ENCODE data around the gene KLHL11. TPM values are rescaled to one million over a fixed set of nuclear protein-coding genes. Genes with fewer than 3 reads are reported as not detected.

Gene KLHL11, protein sequence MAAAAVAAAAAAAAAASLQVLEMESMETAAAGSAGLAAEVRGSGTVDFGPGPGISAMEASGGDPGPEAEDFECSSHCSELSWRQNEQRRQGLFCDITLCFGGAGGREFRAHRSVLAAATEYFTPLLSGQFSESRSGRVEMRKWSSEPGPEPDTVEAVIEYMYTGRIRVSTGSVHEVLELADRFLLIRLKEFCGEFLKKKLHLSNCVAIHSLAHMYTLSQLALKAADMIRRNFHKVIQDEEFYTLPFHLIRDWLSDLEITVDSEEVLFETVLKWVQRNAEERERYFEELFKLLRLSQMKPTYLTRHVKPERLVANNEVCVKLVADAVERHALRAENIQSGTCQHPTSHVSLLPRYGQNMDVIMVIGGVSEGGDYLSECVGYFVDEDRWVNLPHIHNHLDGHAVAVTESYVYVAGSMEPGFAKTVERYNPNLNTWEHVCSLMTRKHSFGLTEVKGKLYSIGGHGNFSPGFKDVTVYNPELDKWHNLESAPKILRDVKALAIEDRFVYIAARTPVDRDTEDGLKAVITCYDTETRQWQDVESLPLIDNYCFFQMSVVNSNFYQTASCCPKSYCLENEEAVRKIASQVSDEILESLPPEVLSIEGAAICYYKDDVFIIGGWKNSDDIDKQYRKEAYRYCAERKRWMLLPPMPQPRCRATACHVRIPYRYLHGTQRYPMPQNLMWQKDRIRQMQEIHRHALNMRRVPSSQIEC
- 23.9 and 26.9 TPM in 2 replicates for total RNA-seq

DNA sequence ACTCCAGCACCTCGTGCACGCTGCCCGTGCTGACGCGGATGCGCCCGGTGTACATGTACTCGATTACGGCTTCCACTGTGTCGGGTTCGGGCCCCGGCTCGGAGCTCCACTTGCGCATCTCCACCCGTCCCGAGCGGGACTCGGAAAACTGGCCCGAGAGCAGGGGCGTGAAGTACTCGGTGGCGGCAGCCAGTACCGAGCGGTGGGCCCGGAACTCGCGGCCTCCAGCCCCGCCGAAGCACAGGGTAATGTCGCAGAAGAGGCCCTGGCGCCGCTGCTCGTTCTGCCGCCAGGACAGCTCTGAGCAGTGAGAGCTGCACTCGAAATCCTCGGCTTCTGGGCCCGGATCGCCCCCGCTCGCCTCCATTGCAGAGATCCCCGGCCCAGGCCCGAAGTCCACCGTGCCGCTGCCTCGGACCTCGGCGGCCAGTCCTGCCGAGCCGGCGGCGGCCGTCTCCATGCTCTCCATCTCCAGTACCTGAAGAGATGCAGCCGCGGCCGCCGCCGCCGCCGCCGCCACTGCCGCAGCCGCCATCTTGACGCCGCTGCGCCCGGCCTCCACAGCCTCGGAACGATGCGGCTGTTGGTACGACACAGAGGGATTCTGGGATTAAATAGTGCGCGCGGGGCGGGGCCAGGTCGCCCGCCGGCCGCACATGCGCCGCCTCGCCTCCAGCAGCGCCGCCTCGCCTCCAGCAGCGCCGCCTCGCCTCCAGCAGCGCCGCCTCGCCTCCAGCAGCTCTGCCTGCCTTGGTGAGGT lies at the start of gene KLHL11:
KLHL11 (minus strand) TSS at position 588 of the 760 bp plus-strand sequence; CDS start at position 535, 53 bp downstream.

DNA sequence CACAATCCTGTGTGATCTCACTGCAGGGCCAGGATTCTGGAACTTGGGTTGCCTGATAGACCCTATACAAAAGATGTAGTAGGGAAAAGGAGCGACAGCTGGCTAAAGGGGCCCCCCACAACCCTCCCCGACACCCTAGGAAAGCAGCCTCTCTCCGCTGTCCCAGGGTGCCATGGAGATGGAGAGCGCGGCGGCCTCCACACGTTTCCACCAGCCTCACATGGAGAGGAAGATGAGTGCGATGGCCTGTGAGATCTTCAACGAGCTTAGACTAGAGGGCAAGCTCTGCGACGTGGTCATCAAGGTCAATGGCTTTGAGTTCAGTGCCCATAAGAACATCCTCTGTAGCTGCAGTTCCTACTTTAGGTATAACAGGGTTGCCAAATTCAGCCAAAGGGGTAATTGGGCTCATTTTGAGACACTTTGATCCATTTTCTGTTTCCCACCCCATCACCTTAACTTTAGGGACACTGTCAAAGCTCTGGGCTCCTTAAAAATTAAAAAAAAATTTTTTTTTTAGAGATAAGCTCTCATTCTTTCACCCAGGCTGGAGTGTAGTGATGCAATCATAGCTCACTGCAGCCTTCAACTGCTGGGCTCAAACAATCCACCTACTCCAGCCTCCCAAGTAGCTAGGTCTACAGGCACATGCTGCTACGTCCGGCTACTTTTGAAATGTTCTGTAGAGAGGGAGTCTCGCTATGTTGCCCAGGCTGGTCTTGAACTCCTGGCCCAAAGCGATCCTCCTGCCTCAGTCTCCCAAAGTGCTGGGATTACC lies 27.3 kb downstream of the KLHL11 start, which contains the start of gene KLHL10:
KLHL10 (plus strand) TSS at position 65 of the 778 bp plus-strand sequence; CDS start at position 173, 108 bp downstream.

DNA sequence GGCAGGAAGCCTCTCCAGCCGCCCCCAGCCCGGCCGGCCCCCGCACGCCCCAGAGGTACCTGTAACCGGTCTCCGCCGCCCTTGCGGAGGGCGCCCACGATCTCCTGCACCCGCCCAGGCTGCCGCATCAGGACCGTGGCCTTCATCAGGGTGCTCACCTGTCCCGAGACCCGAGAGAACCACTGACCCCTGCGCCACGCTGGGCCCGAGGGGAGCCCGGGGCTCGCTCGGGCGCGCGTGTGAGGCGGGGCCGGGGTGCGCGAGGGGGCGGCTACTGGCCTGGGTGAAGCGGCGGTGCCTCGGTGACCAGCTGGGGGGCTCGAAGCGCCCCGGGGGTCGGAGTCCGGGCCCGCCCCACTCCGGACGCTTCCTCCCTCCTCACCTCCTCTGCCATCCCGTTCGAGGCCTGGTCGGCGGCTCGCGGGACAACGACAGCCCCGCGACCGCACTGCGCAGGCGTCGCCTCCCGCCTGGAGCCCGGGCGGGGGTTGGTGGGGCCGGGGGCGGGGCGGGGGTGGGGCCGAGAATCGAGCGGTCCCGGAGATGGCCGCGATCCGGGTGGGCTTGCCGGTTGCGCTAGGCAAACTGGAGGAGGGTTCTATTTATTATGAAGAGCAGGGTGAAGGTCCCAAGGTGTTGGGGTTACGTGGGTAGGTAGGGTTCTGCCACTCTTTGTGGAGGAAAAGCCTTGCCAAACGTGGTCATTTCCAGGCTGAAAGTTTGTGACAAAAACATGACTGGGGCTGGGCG lies 29.2 kb downstream of the KLHL11 start, which contains the start of gene NT5C3B:
NT5C3B (minus strand) TSS at position 433 of the 750 bp plus-strand sequence; CDS start at position 394, 39 bp downstream.

GRCh38 chr17:41812381-41813151 lies 52.7 kb downstream of the KLHL11 start, which contains the start of gene FKBP10:
Gene FKBP10 (plus strand): TSS chr17:41813004. CDS start chr17:41813035, 31 bp downstream.

GRCh38 chr17:41811549-41812380 lies 53.5 kb downstream of the KLHL11 start, which contains the start of gene P3H4:
Gene P3H4 (minus strand): TSS chr17:41811949. CDS start chr17:41811915, 34 bp downstream.

Other genes with a start within 250 kb of the KLHL11 start
- 2.2 and 2.4 TPM in 2 replicates for gene KRT17, start 240.8 kb downstream of the KLHL11 start, total RNA-seq
- gene EIF1, start 176.5 kb downstream of the KLHL11 start, total RNA-seq = 68.4 and 86.9 TPM in 2 replicates
- gene GAST, start 153.1 kb downstream of the KLHL11 start, total RNA-seq = not detected in 2 replicates
- gene HAP1, start 130.8 kb downstream of the KLHL11 start, total RNA-seq = 0.28 and 0.36 TPM in 2 replicates
- gene JUP, start 78.7 kb downstream of the KLHL11 start, total RNA-seq = 79.8 and 113 TPM in 2 replicates
- 62.4 and 107 TPM in 2 replicates for gene P3H4, start 53.5 kb downstream of the KLHL11 start, total RNA-seq
- 103 and 201 TPM in 2 replicates for gene FKBP10, start 52.4 kb downstream of the KLHL11 start, total RNA-seq
- gene NT5C3B, start 29.2 kb downstream of the KLHL11 start, total RNA-seq = 54.4 and 54.8 TPM in 2 replicates
- gene KLHL10, start 27.6 kb downstream of the KLHL11 start, total RNA-seq = 0.18 TPM in 1 of 2 replicates, not detected in the other
- gene ACLY, start 53.5 kb upstream of the KLHL11 start, total RNA-seq = 202 and 207 TPM in 2 replicates
- gene ODAD4, start 65.2 kb upstream of the KLHL11 start, total RNA-seq = 0.18 and 0.28 TPM in 2 replicates
- 50.8 and 58.7 TPM in 2 replicates for gene CNP, start 101.4 kb upstream of the KLHL11 start, total RNA-seq
- 92.2 and 100 TPM in 2 replicates for gene DNAJC7, start 152.0 kb upstream of the KLHL11 start, total RNA-seq
- 30.4 and 33.5 TPM in 2 replicates for gene NKIRAS2, start 154.7 kb upstream of the KLHL11 start, total RNA-seq
- 0.09 and 0.28 TPM in 2 replicates for gene C17orf113, start 185.2 kb upstream of the KLHL11 start, total RNA-seq
- not detected in 2 replicates for gene ZNF385C, start 233.1 kb upstream of the KLHL11 start, total RNA-seq
- gene DHX58, start 247.3 kb upstream of the KLHL11 start, total RNA-seq = 4.0 and 6.8 TPM in 2 replicates

Measured in endothelial cell of coronary artery (primary cell).